Ectodermal cell (in vitro differentiated cells): ENCODE data around the gene FAM227B.

Experiments
- H3K27ac ChIP-seq: 2 replicates; pipeline ENCODE4 v1.7.0; 2013; ENCODE audit warnings: mild to moderate bottlenecking, low read depth, low read length; ENCODE audit not compliant: insufficient read depth, poor library complexity, severe bottlenecking
- H3K27me3 ChIP-seq: 2 replicates; pipeline ENCODE4 v1.7.0; 2013; ENCODE audit warnings: mild to moderate bottlenecking, low read length; ENCODE audit not compliant: insufficient read depth, control insufficient read depth, poor library complexity, severe bottlenecking
- H3K36me3 ChIP-seq: one replicate; pipeline ENCODE4 v1.7.0; 2013; ENCODE audit warnings: low read length; ENCODE audit not compliant: control insufficient read depth, insufficient read depth
- H3K4me1 ChIP-seq: one replicate; pipeline ENCODE4 v1.7.0; 2013; ENCODE audit warnings: low read length; ENCODE audit not compliant: control insufficient read depth, insufficient read depth
- H3K4me3 ChIP-seq: 2 replicates; pipeline ENCODE4 v1.7.0; 2013; ENCODE audit warnings: low read depth, low read length, control low read depth; ENCODE audit not compliant: insufficient read depth
- H3K9me3 ChIP-seq: 2 replicates; pipeline ENCODE4 v1.7.0; 2013; ENCODE audit warnings: mild to moderate bottlenecking, low read length, moderate library complexity; ENCODE audit not compliant: control insufficient read depth
- WGBS, 2 experiments: methylation state at CpG; one replicate each; pipeline ENCODE4 v1.1.7; 2013; ENCODE audit warnings: missing lambda C conversion rate in 2 of 2; 5-methylcytosine and 5-hydroxymethylcytosine counted together

The FAM227B gene

DNA sequence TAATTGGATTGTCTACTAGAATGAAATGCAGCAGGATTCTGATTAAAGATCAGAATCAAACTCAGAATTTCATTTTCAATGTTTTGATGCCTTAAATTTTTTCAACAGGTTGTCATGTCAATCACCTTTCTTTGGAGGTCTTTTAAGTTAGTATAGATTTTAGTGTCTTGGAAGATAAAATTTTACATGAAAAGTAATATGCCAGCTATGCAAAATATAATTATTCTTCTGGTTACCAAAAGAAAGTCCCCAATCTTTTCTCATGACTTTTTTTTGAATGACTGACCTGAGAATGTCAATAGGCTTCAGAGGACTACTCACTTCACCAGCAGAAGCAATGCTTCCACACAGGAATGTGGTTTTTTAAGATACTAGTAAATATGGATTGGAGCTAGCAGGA lies 193.2 kb downstream of the FAM227B start:
- no peaks in the 10 kb centered on the region for H3K4me1 ChIP-seq
- H3K27me3 ChIP-seq: no peaks in the 10 kb centered on the region
- no peak overlapping the region for H3K27ac ChIP-seq
- H3K9me3 ChIP-seq: no peaks in the 10 kb centered on the region
- no peak overlapping the region for H3K4me3 ChIP-seq
- H3K36me3 ChIP-seq: no peaks in the 10 kb centered on the region

DNA sequence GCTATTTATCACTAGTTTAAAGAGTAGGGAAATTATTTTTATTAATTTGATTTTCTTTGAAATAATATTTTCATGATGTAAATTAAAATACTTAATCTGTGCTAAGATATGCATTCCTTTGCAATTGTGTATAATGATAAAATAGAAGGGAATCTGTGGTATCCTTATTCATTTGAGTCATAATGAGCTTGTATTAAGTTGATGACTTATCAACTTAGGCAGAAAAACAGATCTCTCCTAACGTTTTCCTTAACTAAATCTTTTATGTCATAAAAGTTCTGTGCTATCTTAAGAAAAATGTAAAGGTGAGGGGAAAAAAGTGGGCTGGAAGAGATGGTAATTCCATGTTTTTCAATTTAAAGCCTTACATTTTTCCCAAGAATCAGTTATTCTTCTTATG lies 195.7 kb downstream of the FAM227B start:
- H3K4me1 ChIP-seq: no peaks in the 10 kb centered on the region
- 80% methylated on average over 1 of the region's 1 CpG; no CpG with 5 or more reads in 1 of the 2 experiments for WGBS, 2 experiments

DNA sequence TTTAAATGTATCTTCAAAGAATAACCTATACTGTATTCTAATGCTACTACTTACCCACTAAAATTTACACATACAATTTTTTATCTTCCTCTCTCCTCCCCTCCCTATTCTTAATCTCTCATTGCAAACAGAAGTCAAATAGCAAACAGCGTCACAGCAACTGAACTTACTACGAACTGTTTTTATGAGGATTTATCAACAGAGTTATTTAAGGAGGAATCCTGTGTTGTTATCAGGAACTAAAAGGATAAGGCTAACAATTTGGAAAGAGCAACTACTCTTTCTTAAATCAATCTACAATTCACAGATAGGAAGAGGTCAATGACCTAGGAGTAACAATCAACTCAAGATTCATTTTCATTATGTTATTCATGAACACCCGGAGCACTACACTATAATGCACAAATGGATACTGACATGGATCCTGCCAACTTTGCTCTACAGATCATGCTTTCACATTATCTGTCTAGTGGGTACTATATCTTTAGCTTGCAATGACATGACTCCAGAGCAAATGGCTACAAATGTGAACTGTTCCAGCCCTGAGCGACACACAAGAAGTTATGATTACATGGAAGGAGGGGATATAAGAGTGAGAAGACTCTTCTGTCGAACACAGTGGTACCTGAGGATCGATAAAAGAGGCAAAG lies 196.6 kb downstream of the FAM227B start:
- H3K4me1 ChIP-seq: no peaks in the 10 kb centered on the region
- 93 to 94% methylated on average over 6 of the region's 6 CpGs for WGBS, 2 experiments
- no peaks in the 10 kb centered on the region for H3K36me3 ChIP-seq
- no peak overlapping the region for H3K27ac ChIP-seq
- H3K9me3 ChIP-seq: no peaks in the 10 kb centered on the region
- no peak overlapping the region for H3K4me3 ChIP-seq
- no peaks in the 10 kb centered on the region for H3K27me3 ChIP-seq

More for the DNA sequence above, 195.7 kb downstream of the FAM227B start:
- Histone ChIP-seq H3K27me3 (no peaks in the 10 kb centered on the region), H3K27ac (no peak overlapping the region), H3K36me3 (no peaks in the 10 kb centered on the region), H3K4me3 (no peak overlapping the region), H3K9me3 (no peaks in the 10 kb centered on the region)

DNA sequence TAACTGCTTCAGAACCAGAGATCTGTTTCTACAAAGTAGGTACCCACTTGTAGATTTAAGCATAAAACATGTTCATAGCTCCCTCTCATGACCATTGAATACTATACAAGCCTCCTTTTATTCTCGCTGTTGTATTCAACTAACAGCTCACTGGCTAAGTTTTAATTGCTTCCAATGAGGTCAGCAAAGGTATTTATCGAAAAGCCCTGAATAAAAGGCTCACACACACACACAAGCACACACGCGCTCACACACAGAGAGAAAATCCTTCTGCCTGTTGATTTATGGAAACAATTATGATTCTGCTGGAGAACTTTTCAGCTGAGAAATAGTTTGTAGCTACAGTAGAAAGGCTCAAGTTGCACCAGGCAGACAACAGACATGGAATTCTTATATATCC lies 197.6 kb downstream of the FAM227B start, which contains the start of gene FGF7:
Gene FGF7 (plus strand): TSS at position 222 of the 400 bp plus-strand sequence. CDS start 1,056 bp downstream, outside the sequence.
- WGBS, 2 experiments: 78 to 79% methylated on average over 4 of the region's 4 CpGs
- Histone ChIP-seq H3K36me3 (no peaks in the 10 kb centered on the region), H3K9me3 (no peaks in the 10 kb centered on the region), H3K4me1 (no peaks in the 10 kb centered on the region), H3K4me3 (no peak within 1 kb of the TSS), H3K27me3 (no peaks in the 10 kb centered on the region), H3K27ac (no peak within 1 kb of the TSS)

DNA sequence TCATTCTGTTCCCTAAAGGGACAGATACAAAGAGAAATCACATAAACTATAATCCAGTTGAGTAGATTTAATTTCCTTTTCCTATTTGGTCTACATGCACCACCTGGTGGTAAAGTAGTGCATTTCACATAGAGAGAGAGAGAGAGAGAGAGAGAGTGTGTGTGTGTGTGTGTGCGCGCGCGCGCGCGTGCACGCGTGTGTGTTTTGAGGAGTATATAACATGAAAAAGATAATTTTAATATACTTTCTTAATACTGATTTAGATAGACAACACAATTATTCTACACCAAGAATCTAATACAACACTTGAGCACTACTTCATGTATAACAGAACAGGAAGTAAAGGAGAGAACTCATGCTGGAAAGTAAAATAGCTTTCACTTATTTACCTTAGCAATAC lies 198.6 kb downstream of the FAM227B start:
- H3K4me1 ChIP-seq: no peaks in the 10 kb centered on the region
- no peaks in the 10 kb centered on the region for H3K9me3 ChIP-seq
- WGBS, 2 experiments: no CpG with 5 or more reads among the region's 9 CpGs
- no peaks in the 10 kb centered on the region for H3K27me3 ChIP-seq
- H3K36me3 ChIP-seq: no peaks in the 10 kb centered on the region
- H3K4me3 ChIP-seq: no peak overlapping the region
- no peak overlapping the region for H3K27ac ChIP-seq

DNA sequence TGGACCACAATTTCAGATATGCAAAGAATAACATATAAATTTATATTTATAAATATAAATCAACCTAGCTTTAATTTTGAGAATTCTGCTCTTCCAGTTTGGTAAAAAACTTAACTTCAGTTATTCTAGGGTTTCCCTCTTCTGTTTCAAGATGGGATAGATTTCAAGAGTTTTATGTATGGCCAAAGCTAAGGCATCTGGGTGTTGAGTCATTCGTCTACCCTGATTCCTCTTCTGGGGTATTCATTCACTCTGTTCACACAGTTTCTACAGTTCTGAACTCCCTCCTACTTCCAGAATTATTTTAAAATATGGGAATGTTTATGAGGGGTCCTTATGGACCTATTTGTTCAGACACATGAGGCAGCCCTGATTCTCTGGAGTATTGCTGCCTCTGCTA lies 201.8 kb downstream of the FAM227B start:
- 78 to 100% methylated on average over 1 of the region's 1 CpG for WGBS, 2 experiments
- H3K4me3 ChIP-seq: no peak overlapping the region
- no peak overlapping the region for H3K27ac ChIP-seq
- H3K36me3 ChIP-seq: no peaks in the 10 kb centered on the region
- H3K9me3 ChIP-seq: no peaks in the 10 kb centered on the region
- H3K4me1 ChIP-seq: no peaks in the 10 kb centered on the region
- no peaks in the 10 kb centered on the region for H3K27me3 ChIP-seq

DNA sequence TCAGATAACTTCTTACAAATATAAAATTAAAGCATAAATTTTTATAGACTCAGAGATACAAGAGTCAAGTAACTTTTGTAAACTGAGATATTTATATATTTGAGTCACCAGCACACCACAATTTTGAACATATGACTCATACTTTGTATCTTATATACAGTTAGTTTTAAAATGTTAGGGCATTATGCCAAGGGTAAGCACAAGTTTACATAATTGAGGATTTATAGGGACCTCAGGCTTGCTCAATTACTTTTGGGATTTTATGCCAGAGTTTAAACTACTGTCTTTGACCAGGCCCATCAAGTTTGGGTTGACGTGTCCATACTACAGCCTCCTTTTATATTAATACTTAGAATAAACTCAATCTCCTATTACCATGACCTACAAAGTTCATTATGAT lies 205.0 kb downstream of the FAM227B start:
- WGBS, 2 experiments: 93 to 100% methylated on average over 1 of the region's 1 CpG
- H3K4me3 ChIP-seq: no peak overlapping the region
- H3K4me1 ChIP-seq: no peaks in the 10 kb centered on the region
- H3K36me3 ChIP-seq: no peaks in the 10 kb centered on the region
- no peaks in the 10 kb centered on the region for H3K27me3 ChIP-seq
- H3K9me3 ChIP-seq: no peaks in the 10 kb centered on the region
- H3K27ac ChIP-seq: no peak overlapping the region

DNA sequence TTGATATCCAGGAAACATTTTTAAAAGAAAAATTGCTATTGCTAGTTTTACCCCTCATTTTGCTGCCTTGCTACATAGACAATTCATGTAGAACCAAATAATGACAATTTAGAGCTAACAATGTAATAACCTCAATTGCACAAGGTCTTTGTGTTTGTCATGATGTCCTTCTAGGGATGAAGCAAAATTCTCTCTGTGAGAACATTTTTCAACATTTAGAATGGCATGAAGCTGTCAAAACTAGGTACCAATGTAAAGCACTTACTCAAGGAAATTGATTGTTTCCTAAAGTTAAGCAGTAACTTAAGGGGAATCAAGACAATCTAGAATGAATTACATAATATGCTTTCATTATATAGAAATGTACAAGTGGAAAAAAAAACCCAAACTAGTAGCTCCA lies 205.5 kb downstream of the FAM227B start:
- no peak overlapping the region for H3K4me3 ChIP-seq
- no peaks in the 10 kb centered on the region for H3K9me3 ChIP-seq
- no peaks in the 10 kb centered on the region for H3K36me3 ChIP-seq
- no peaks in the 10 kb centered on the region for H3K4me1 ChIP-seq
- no peaks in the 10 kb centered on the region for H3K27me3 ChIP-seq
- no peak overlapping the region for H3K27ac ChIP-seq

DNA sequence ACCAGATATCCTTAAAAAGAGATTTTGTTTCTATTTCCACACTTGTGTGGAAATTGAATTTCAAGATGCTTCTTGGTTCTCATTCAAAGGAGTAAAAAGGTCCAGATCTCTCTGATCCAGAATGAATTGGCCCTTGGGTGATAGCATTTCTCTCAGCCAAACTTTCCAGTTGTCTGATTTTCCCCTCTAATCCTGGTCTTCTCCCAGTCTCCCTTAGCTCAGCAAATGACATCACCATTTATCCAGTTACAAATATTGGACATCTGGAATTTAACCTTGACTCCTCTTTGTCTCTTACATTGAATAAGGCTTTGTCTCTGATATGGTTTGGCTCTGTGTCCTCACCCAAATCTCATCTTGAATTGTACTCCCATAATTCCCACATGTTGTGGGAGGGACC lies 207.8 kb downstream of the FAM227B start:
- Histone ChIP-seq H3K27ac (no peak overlapping the region), H3K36me3 (no peaks in the 10 kb centered on the region), H3K27me3 (no peaks in the 10 kb centered on the region), H3K4me3 (no peak overlapping the region), H3K4me1 (no peaks in the 10 kb centered on the region), H3K9me3 (no peaks in the 10 kb centered on the region)

DNA sequence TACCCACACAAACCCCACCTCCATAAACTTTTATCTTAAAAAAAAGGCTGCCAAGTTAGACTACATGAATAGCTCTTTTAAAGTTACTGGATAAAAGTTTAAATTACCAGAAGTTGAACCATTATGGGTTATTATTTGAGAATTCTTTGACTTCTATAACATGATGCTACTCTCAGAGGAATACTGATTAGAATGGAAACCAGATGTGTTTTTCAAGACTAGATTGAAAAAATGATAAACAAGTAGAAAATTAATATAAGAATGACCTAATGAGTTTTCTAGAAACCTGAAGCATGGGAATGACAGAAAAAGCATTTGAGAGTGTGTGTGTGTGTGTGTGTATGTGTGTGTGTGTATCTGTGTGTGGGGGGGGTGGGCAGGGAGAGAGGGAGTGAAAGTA lies 210.0 kb downstream of the FAM227B start:
- H3K27me3 ChIP-seq: no peaks in the 10 kb centered on the region
- H3K4me3 ChIP-seq: no peak overlapping the region
- no peaks in the 10 kb centered on the region for H3K36me3 ChIP-seq
- no peak overlapping the region for H3K27ac ChIP-seq
- no peaks in the 10 kb centered on the region for H3K9me3 ChIP-seq
- H3K4me1 ChIP-seq: no peaks in the 10 kb centered on the region
